Measurements from ENCODE around the gene MICB. TPM values are rescaled to one million over a fixed set of nuclear protein-coding genes. Genes with fewer than 3 reads are reported as not detected.

The MICB gene
- total and polyA plus RNA-seq, 2 donors (not counting 1 experiment from before 2014, with no cell fraction given), result 24.2 to 30.9 TPM

DNA sequence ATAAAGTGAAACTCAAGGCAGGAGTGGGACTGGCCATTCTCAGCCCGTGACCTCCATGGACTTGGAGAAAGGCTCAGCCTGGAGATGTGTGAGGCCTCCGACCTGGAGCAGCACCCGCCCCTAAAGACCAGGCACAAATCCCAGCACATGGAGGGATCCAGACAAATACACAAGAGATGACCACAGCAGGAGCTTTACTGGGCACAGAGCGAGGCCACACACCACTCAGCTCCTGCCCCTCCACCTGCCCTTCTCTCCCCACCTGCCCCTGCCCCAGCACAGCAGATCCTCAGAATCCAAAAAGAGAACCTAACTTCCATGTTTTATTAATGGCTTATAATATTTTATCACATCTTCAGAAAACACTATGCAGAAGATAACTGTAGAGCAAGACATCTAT lies 20.4 kb upstream of the MICB start:
- ATAC-seq (ENCODE audit: low read depth) (no peak), DNase-seq (no peak)
- Mint-ChIP-seq H3K27me3 (no peaks in the 10 kb centered on the region), H3K4me1 (peaks cover 64% of the 10 kb centered on the region), H3K27ac (peak overlapping the region; percentile 21), H3K4me3 (no peak overlapping the region), H3K9me3 (ENCODE audit: insufficient read depth) (no peaks in the 10 kb centered on the region)
- Histone ChIP-seq H3K9ac (ENCODE audit: low read length) (no peak overlapping the region), H3K4me2 (replicated peaks; ENCODE audit: low read depth, low read length, poor library complexity, severe bottlenecking) (no peak overlapping the region), H4K20me1 (ENCODE audit: control insufficient read depth, insufficient read depth, low read length, poor library complexity, severe bottlenecking) (peaks cover 40% of the 10 kb centered on the region), H3K27ac (ENCODE audit: low read length in 2 of 2) (no peak overlapping the region), H3K4me1 (ENCODE audit: control insufficient read depth in 2 of 2, insufficient read depth in 2 of 2, low read length in 2 of 2) (peaks cover 15 to 24% of the 10 kb centered on the region in 2 donors), H3K27me3 (replicated peaks in 1 of 4; ENCODE audit: control extremely low read depth in 1 of 4, control insufficient read depth in 3 of 4, insufficient read depth in 4 of 4, low read length in 3 of 4) (no peaks in the 10 kb centered on the region), H3K79me2 (ENCODE audit: control insufficient read depth, insufficient read depth, low read length) (peaks cover 46% of the 10 kb centered on the region), H3K36me3 (replicated peaks in 1 of 2; ENCODE audit: control extremely low read depth in 1 of 2, control insufficient read depth in 1 of 2, extremely low read depth in 1 of 2, insufficient read depth in 2 of 2, low read length in 1 of 2) (peaks cover 2 to 3% of the 10 kb centered on the region in 2 experiments), H2AFZ (ENCODE audit: insufficient read depth, low read depth, low read length, poor library complexity, severe bottlenecking) (no peak overlapping the region), H3K9me3 (ENCODE audit: control extremely low read depth in 1 of 3, control insufficient read depth in 2 of 3, insufficient read depth in 1 of 3, low read length in 2 of 3) (no peaks in the 10 kb centered on the region), H3K4me3 (ENCODE audit: control extremely low read depth in 1 of 5, extremely low read depth in 1 of 5, insufficient read depth in 1 of 5, low read depth in 2 of 5, low read length in 4 of 5) (no peak overlapping the region)
- ChIA-PET CTCF (interaction anchor here (0.6 to 1.1 kb wide), 3 partner anchors 78 to 610 kb away, joined by 3 to 4 read pairs (median 3); no protein-coding TSS in a partner anchor), POLR2A (no interaction called here)
- no peak for TF ChIP-seq EZH2 (IDR thresholded peaks at IDR 0.05; ENCODE audit: borderline replicate concordance, insufficient read depth, low read depth, low read length, poor library complexity, severe bottlenecking)
- TF ChIP-seq, protein P1, sequence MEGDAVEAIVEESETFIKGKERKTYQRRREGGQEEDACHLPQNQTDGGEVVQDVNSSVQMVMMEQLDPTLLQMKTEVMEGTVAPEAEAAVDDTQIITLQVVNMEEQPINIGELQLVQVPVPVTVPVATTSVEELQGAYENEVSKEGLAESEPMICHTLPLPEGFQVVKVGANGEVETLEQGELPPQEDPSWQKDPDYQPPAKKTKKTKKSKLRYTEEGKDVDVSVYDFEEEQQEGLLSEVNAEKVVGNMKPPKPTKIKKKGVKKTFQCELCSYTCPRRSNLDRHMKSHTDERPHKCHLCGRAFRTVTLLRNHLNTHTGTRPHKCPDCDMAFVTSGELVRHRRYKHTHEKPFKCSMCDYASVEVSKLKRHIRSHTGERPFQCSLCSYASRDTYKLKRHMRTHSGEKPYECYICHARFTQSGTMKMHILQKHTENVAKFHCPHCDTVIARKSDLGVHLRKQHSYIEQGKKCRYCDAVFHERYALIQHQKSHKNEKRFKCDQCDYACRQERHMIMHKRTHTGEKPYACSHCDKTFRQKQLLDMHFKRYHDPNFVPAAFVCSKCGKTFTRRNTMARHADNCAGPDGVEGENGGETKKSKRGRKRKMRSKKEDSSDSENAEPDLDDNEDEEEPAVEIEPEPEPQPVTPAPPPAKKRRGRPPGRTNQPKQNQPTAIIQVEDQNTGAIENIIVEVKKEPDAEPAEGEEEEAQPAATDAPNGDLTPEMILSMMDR (IDR thresholded peaks at IDR 0.05), result no peak
- 95% methylated on average over 3 of the region's 4 CpGs for WGBS (ENCODE audit: insufficient coverage)
- intact Hi-C loops (cut with micrococcal nuclease), result no loop called here

DNA sequence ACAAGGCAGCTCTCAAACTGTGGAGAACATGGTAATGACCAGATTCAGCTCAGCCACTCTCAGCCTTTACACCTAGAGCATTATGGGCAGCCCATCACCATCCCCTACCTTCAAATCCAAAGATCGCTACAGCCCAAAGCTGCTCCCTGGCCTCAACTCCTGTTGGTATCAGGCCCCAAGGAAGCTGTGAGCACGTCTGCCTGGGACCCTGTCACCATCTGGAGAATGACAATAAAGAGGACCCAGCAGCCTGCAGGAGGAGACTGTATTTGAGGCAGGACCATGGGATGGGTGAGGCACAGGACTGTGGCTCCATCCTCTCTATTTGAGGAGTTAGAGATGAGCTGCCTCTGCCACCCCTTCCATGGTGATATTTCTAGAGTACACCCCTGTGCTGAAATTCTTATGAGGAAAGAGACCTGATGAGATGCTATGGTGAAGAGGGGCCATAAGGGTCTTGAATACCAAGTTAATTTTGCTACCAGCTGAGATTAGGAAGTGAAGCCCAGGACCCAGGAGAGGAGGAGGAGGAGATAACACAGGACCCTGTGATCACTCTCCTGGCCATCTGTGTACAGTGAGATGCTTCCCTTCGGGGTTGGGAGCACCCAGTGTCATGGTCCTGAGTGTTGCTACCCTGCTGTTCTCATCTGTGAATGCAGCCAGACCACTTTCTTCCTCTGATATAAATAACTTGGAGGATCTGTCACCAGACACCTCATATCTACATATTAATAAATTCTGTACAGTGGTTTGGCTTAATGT lies 19.6 kb upstream of the MICB start:
- intact Hi-C loops (cut with micrococcal nuclease), result no loop called here
- H3K27ac Mint-ChIP-seq, result no peak overlapping the region

More for the DNA sequence above, 19.6 kb upstream of the MICB start:
- peaks cover 2 to 3% of the 10 kb centered on the region in 2 experiments for H3K36me3 ChIP-seq (replicated peaks in 1 of 2; ENCODE audit: control extremely low read depth in 1 of 2, control insufficient read depth in 1 of 2, extremely low read depth in 1 of 2, insufficient read depth in 2 of 2, low read length in 1 of 2)
- H3K79me2 ChIP-seq (ENCODE audit: control insufficient read depth, insufficient read depth, low read length), result peaks cover 39% of the 10 kb centered on the region
- peak; percentile 49 for ATAC-seq (ENCODE audit: low read depth)
- TF ChIP-seq, protein P1 (IDR thresholded peaks at IDR 0.05), result no peak
- TF ChIP-seq EZH2 (IDR thresholded peaks at IDR 0.05; ENCODE audit: borderline replicate concordance, insufficient read depth, low read depth, low read length, poor library complexity, severe bottlenecking), result no peak
- POLR2A ChIA-PET, result interaction anchor here (0.7 kb wide), 1 partner anchor 175 kb away, joined by 3 read pairs; no protein-coding TSS in a partner anchor
- H3K9ac ChIP-seq (ENCODE audit: low read length), result no peak overlapping the region
- WGBS (ENCODE audit: insufficient coverage), result 86% methylated on average over 1 of the region's 3 CpGs
- no peak overlapping the region for H2AFZ ChIP-seq (ENCODE audit: insufficient read depth, low read depth, low read length, poor library complexity, severe bottlenecking)
- H4K20me1 ChIP-seq (ENCODE audit: control insufficient read depth, insufficient read depth, low read length, poor library complexity, severe bottlenecking), result peaks cover 36% of the 10 kb centered on the region
- CTCF ChIA-PET, result interaction anchor here (0.6 to 1.1 kb wide), 3 partner anchors 79 to 610 kb away, joined by 3 to 4 read pairs (median 3); no protein-coding TSS in a partner anchor
- H3K27me3 ChIP-seq (replicated peaks in 1 of 4; ENCODE audit: control extremely low read depth in 1 of 4, control insufficient read depth in 3 of 4, insufficient read depth in 4 of 4, low read length in 3 of 4), result no peaks in the 10 kb centered on the region
- Mint-ChIP-seq H3K4me1 (peaks cover 56% of the 10 kb centered on the region), H3K9me3 (ENCODE audit: insufficient read depth) (no peaks in the 10 kb centered on the region), H3K4me3 (no peak overlapping the region), H3K27me3 (no peaks in the 10 kb centered on the region)
- DNase-seq, result no peak
- no peaks in the 10 kb centered on the region for H3K9me3 ChIP-seq (ENCODE audit: control extremely low read depth in 1 of 3, control insufficient read depth in 2 of 3, insufficient read depth in 1 of 3, low read length in 2 of 3)
- no peak overlapping the region for H3K4me3 ChIP-seq (ENCODE audit: control extremely low read depth in 1 of 5, extremely low read depth in 1 of 5, insufficient read depth in 1 of 5, low read depth in 2 of 5, low read length in 4 of 5)
- peaks cover 14 to 24% of the 10 kb centered on the region in 2 donors for H3K4me1 ChIP-seq (ENCODE audit: control insufficient read depth in 2 of 2, insufficient read depth in 2 of 2, low read length in 2 of 2)
- peak overlapping the region; percentile 16 for H3K4me2 ChIP-seq (replicated peaks; ENCODE audit: low read depth, low read length, poor library complexity, severe bottlenecking)
- H3K27ac ChIP-seq (ENCODE audit: low read length in 2 of 2), result peak overlapping the region in 1 of 2 donors; percentile 32
